Coronary artery (tissue), 2 donors: ENCODE results near the gene PSMA5.

ENCODE experiments used
- DNase-seq: peaks from one replicate; pipeline ENCODE4 v3.0.0-alpha.2; 2017; ENCODE audit warnings: low spot score
- H3K27ac ChIP-seq, 2 donors: fragments of 200-600 bp; sonication (generic); one replicate each; pipeline ENCODE4 v1.5.1; 2016 to 2019
- H3K4me3 ChIP-seq: fragments of 200-600 bp; sonication (generic); 2 replicates; pipeline ENCODE4 v1.5.1; 2016; ENCODE audit warnings: mild to moderate bottlenecking, moderate library complexity
- TF ChIP-seq, protein P1 (sequence below): fragments of 200-600 bp; sonication (generic); IDR thresholded peaks from one replicate; pipeline ENCODE4 v1.5.1; 2019; ENCODE audit warnings: antibody characterized with exemption

The PSMA5 gene

GRCh38 chr1:109402025-109402424, 24.2 kb downstream of the PSMA5 start:
- no peak overlapping the region for H3K4me3 ChIP-seq
- TF ChIP-seq, protein P1, sequence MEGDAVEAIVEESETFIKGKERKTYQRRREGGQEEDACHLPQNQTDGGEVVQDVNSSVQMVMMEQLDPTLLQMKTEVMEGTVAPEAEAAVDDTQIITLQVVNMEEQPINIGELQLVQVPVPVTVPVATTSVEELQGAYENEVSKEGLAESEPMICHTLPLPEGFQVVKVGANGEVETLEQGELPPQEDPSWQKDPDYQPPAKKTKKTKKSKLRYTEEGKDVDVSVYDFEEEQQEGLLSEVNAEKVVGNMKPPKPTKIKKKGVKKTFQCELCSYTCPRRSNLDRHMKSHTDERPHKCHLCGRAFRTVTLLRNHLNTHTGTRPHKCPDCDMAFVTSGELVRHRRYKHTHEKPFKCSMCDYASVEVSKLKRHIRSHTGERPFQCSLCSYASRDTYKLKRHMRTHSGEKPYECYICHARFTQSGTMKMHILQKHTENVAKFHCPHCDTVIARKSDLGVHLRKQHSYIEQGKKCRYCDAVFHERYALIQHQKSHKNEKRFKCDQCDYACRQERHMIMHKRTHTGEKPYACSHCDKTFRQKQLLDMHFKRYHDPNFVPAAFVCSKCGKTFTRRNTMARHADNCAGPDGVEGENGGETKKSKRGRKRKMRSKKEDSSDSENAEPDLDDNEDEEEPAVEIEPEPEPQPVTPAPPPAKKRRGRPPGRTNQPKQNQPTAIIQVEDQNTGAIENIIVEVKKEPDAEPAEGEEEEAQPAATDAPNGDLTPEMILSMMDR, result no peak
- no peak for DNase-seq
- peak overlapping the region; percentile 27 to 36 for H3K27ac ChIP-seq

DNA sequence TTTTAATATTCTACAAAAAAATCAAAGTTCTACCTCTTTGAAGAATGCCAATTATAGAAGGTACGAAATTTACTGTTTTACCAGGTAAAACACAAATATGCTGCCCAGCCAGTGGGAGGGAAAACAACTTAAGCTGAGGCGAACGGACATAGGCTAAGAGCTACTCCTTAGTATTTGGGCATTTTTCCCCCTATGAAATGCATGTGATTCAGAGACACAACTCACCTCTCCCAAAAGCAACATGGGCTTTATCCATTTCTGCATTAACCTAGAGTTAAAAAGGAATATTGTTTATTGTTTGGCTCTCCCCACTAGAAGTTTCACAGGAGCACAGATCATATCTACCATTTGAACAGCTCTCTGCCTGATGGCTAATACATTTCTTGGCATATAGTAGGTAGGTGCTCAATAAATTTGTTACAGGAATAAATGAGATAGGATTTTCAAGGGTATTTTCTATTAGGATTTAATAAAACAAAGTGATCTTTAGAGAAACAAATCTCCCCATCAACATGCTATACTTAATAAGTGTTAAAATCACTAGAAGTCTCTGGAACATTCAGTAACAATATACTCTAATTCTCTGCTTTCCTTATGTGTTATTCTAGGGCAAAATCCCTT, 26.1 kb downstream of the PSMA5 start:
- H3K4me3 ChIP-seq, result no peak overlapping the region
- DNase-seq, result no peak
- TF ChIP-seq, protein P1, result no peak
- H3K27ac ChIP-seq, result no peak overlapping the region

DNA sequence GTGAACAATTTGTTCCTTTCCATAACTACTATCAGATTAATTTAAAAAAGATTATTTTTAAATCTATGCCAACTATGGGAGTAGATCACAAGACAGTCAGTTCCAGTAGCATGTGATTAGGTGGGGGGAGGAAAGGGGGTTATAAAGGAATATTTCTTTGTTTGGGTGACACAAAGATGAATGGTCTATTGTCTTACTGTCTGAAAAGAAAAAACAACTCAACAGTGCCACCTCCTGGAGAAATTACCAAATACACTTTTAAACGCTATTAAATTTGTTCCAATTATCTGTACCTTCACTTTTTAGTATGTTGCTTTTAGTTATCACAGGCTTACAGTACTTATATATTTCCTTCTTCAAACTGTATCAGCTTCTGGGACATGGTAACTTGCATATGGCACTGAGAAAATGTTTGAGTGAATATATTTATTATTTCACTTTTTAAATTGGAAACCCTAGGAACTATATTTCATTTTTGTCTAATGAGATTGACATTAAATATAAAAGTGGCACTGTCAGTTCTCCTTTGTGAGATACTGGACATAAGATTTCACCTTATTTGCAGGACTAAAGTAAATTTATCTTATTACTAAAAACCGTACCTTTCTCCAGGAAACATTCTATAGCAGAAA, 26.8 kb downstream of the PSMA5 start:
- H3K27ac ChIP-seq, result no peak overlapping the region
- TF ChIP-seq, protein P1, result peak; percentile 31
- no peak for DNase-seq
- H3K4me3 ChIP-seq, result no peak overlapping the region

- H3K4me3 ChIP-seq, result peak overlapping the region; percentile 83
- TF ChIP-seq, protein P1, result no peak
- H3K27ac ChIP-seq, result peak overlapping the region; percentile 96 to 97
- DNase-seq, result no peak
Measured at GRCh38 chr1:109398343-109399225, 27.7 kb downstream of the PSMA5 start.

GRCh38 chr1:109397581-109398342, 28.5 kb downstream of the PSMA5 start, which contains the start of gene SORT1:
Gene SORT1, minus strand, starts transcription at chr1:109397918. Its CDS starts 26 bp downstream, at chr1:109397892.
- Histone ChIP-seq H3K4me3 (peak within 1 kb of the TSS; percentile 83), H3K27ac (peak within 1 kb of the TSS; percentile 96 to 97)
- DNase-seq, result peak; percentile 94
- TF ChIP-seq, protein P1, result no peak

GRCh38 chr1:109396871-109397580, 29.2 kb downstream of the PSMA5 start:
- TF ChIP-seq, protein P1, result no peak
- no peak for DNase-seq
- Histone ChIP-seq H3K4me3 (peak overlapping the region; percentile 83), H3K27ac (peak overlapping the region; percentile 96 to 97)
